MM.1S (cell line): ENCODE results near the gene CDC45.

Source experiments
- CTCF ChIP-seq: fragments of 300-600 bp; sonication (generic); IDR thresholded peaks from 2 replicates; pipeline ENCODE4 v1.5.1; 2016; ENCODE audit warnings: antibody characterized with exemption, low read length, mixed read lengths
- EZH2phosphoT487 ChIP-seq: fragments of 300-600 bp; sonication (generic); IDR thresholded peaks from 2 replicates; pipeline ENCODE4 v1.6.1; 2018; ENCODE audit warnings: antibody characterized with exemption, low read length

- TF ChIP-seq CTCF: no peak
- TF ChIP-seq EZH2phosphoT487: no peak
Measured at GRCh38 chr22:19518635-19519034, 38.9 kb downstream of the CDC45 start.
